BLaER1 treated with 17β-estradiol and CSF1 and Interleukin-3, amounts not matched to agents 10 nM and 100 nM (cell line): ENCODE results near the gene ARFRP1.

Source experiments
- H3K27ac ChIP-seq, 11 experiments: shearing (Covaris generic); formaldehyde crosslinking; 2 replicates each; pipeline ENCODE4 v1.8.1; 2022
- H3K27me3 ChIP-seq, 11 experiments: shearing (Covaris generic); formaldehyde crosslinking; 2 replicates each; pipeline ENCODE4 v1.8.1; 2022
- H3K36me3 ChIP-seq, 11 experiments: shearing (Covaris generic); formaldehyde crosslinking; 2 replicates each; pipeline ENCODE4 v1.8.1; 2022
- H3K4me1 ChIP-seq, 10 experiments: shearing (Covaris generic); formaldehyde crosslinking; 2 replicates each; pipeline ENCODE4 v1.8.1; 2022
- H3K4me2 ChIP-seq, 11 experiments: shearing (Covaris generic); formaldehyde crosslinking; 2 replicates each; pipeline ENCODE4 v1.8.1; 2022
- H3K4me3 ChIP-seq, 10 experiments: shearing (Covaris generic); formaldehyde crosslinking; 2 replicates each; pipeline ENCODE4 v1.8.1; 2022
- H3K9ac ChIP-seq, 11 experiments: shearing (Covaris generic); formaldehyde crosslinking; 2 replicates each; pipeline ENCODE4 v1.8.1; 2022
- H3K9me3 ChIP-seq, 11 experiments: shearing (Covaris generic); formaldehyde crosslinking; replicated peaks in 1 of 11; 2 replicates each; pipeline ENCODE4 v1.8.1; 2022
- H4K20me1 ChIP-seq, 11 experiments: shearing (Covaris generic); formaldehyde crosslinking; 2 replicates each; pipeline ENCODE4 v1.8.1; 2022
- Cebpa-rat ChIP-seq, 11 experiments: shearing (Covaris generic); IDR thresholded peaks; 2 replicates each; pipeline ENCODE4 v1.8.1; 2022

The ARFRP1 gene

DNA sequence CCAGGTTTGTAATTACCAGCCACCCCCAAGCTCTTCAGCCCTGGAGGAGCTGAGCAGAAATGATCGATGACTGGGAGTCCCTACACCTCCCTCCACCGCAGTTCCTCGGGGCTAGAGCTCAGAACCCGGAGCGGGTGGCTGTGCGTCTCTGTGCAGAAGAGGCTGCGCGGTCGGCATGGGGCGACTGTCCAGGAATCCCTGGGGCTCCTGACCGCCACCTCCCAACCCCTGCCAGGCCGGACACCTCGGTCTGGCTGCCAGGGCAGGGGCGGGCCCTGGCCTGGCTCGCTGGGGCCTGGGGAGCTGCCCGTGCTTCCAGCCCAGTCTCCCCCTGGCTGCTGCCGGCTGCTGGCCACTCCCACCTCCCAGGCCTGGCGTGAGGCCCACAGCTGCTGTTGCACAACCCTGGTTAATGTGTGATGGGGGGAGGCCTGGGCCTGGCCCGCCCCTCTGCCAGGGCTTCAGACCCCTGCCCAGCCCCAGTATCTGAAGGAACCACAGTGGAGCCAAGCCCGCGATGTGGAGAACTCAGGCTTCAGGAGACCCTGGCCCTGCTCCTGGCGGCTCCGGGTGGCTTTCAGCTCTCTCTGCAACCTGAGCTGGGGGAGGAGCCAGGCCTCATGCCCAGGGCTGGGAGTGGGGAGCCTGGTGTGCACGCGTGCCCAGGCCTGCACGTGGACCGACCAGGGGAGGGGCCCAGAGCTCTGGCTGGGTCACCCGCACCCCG is 33.0 kb upstream of the ARFRP1 start:
- peak overlapping the region; percentile 71 to 90 (median 81) for H3K9ac ChIP-seq
- H3K4me1 ChIP-seq, result peaks cover 43 to 60% (median 53%) of the 10 kb centered on the region in 10 experiments
- H3K36me3 ChIP-seq, result peaks cover 9 to 28% (median 19%) of the 10 kb centered on the region in 11 experiments; a peak in 19 of 22 replicates
- peaks cover 26 to 64% (median 37%) of the 10 kb centered on the region in 11 experiments for H4K20me1 ChIP-seq
- peak; percentile 22 to 89 (median 67); a peak in 16 of 22 replicates for TF ChIP-seq Cebpa-rat (IDR thresholded peaks at IDR 0.05)
- peak overlapping the region; percentile 67 to 85 (median 74) for H3K4me3 ChIP-seq
- H3K9me3 ChIP-seq, result no peaks in the 10 kb centered on the region
- H3K4me2 ChIP-seq, result peak overlapping the region; percentile 93 to 100 (median 98)
- peaks cover 0 to 27% (median 0%) of the 10 kb centered on the region in 11 experiments; a peak in 7 of 22 replicates for H3K27me3 ChIP-seq
- H3K27ac ChIP-seq, result peak overlapping the region in 9 of 11 experiments; percentile 61 to 85 (median 80); a peak in 19 of 22 replicates

DNA sequence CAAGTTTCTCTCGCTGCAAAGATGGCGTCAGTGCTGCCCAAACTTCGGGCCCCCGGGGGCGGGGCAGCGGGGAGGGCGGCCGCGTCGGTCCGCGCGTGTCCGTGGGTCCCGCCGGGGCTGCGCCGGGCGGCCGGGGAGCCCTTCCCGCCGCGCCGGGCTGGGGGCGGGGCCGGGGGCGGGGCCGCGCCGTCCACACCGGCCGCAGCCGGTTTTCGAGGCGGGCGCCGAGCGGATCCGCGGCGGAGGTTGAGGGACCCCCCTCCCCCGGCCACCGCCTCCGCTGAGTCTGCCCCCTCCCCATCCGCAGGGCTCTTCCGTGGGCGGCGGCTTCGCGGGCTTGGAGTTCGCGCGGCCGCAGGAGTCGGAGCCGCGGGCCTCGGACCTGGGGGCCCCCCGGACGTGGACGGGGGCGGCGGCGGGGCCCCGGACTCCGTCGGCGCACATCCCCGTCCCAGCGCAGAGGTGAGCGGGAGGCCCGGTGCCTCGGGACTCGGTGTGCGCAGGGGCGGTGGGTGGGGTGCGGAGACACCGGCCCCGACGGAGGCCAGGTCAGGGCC is 32.4 kb upstream of the ARFRP1 start:
- peak overlapping the region in 10 of 11 experiments; percentile 57 to 85 (median 80); a peak in 20 of 22 replicates for H3K27ac ChIP-seq
- peaks cover 33 to 65% (median 44%) of the 10 kb centered on the region in 11 experiments for H4K20me1 ChIP-seq
- peaks cover 0 to 27% (median 0%) of the 10 kb centered on the region in 11 experiments; a peak in 7 of 22 replicates for H3K27me3 ChIP-seq
- H3K4me3 ChIP-seq, result peak overlapping the region; percentile 67 to 85 (median 74)
- H3K4me2 ChIP-seq, result peak overlapping the region; percentile 93 to 100 (median 98)
- H3K9ac ChIP-seq, result peak overlapping the region; percentile 71 to 90 (median 81)
- peaks cover 15 to 34% (median 23%) of the 10 kb centered on the region in 11 experiments for H3K36me3 ChIP-seq
- TF ChIP-seq Cebpa-rat (IDR thresholded peaks at IDR 0.05), result no peak
- H3K9me3 ChIP-seq, result no peaks in the 10 kb centered on the region
- peaks cover 49 to 67% (median 59%) of the 10 kb centered on the region in 10 experiments for H3K4me1 ChIP-seq

- peaks cover 54 to 74% (median 66%) of the 10 kb centered on the region in 10 experiments for H3K4me1 ChIP-seq
- peaks cover 19 to 42% (median 31%) of the 10 kb centered on the region in 11 experiments for H3K36me3 ChIP-seq
- peak within 1 kb of the TSS; percentile 71 to 90 (median 81) for H3K9ac ChIP-seq
- H3K27ac ChIP-seq, result peak within 1 kb of the TSS in 10 of 11 experiments; percentile 57 to 85 (median 80); a peak in 20 of 22 replicates
- peaks cover 39 to 67% (median 51%) of the 10 kb centered on the region in 11 experiments for H4K20me1 ChIP-seq
- no peaks in the 10 kb centered on the region for H3K9me3 ChIP-seq
- no peak for TF ChIP-seq Cebpa-rat (IDR thresholded peaks at IDR 0.05)
- H3K27me3 ChIP-seq, result peaks cover 0 to 27% (median 0%) of the 10 kb centered on the region in 11 experiments; a peak in 7 of 22 replicates
- H3K4me3 ChIP-seq, result peak within 1 kb of the TSS; percentile 67 to 85 (median 74)
- peak within 1 kb of the TSS; percentile 96 to 100 (median 99) for H3K4me2 ChIP-seq
Observed at GRCh38 chr20:63739130-63740069, 31.6 kb upstream of the ARFRP1 start, which contains the start of gene SLC2A4RG. Gene SLC2A4RG, plus strand, starts transcription at chr20:63739776. Its CDS starts 137 bp downstream, at chr20:63739913.

GRCh38 chr20:63738687-63739129 is 30.9 kb upstream of the ARFRP1 start:
- Histone ChIP-seq H3K27ac (peak overlapping the region in 4 of 11 experiments; percentile 5 to 57 (median 50); a peak in 7 of 22 replicates), H3K4me3 (peak overlapping the region; percentile 51 to 75 (median 70); a peak in 16 of 20 replicates), H3K9me3 (no peaks in the 10 kb centered on the region), H3K9ac (peak overlapping the region; percentile 48 to 90 (median 68); a peak in 16 of 22 replicates), H3K4me2 (peak overlapping the region; percentile 95 to 100 (median 99)), H3K36me3 (peaks cover 25 to 48% (median 37%) of the 10 kb centered on the region in 11 experiments), H3K4me1 (peaks cover 54 to 81% (median 73%) of the 10 kb centered on the region in 10 experiments), H3K27me3 (peaks cover 0 to 27% (median 0%) of the 10 kb centered on the region in 11 experiments; a peak in 7 of 22 replicates), H4K20me1 (peaks cover 39 to 74% (median 58%) of the 10 kb centered on the region in 11 experiments)
- no peak for TF ChIP-seq Cebpa-rat (IDR thresholded peaks at IDR 0.05)

DNA sequence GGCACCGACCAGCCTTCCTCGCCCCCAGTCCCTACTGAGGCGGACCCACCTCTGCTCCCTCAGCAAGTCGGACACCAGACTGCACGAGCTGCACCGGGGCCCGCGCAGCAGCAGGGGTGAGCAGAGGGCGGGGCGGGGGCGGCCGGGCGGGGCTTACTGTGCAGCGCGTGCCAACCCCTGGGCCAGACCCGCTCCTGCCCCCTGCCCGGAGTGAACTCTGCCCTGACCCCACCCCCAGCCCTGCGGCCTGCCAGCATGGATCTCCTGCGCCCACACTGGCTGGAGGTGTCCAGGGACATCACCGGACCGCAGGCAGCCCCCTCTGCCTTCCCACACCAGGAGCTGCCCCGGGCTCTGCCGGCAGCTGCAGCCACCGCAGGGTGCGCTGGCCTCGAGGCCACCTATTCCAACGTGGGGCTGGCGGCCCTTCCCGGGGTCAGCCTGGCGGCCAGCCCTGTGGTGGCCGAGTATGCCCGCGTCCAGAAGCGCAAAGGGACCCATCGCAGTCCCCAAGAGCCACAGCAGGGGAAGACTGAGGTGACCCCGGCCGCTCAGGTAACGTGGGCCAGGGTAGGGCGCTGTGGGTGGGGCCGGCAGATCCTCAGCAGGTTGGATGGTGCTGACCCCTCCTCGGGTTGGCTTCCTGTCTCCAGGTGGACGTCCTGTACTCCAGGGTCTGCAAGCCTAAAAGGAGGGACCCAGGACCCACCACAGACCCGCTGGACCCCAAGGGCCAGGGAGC is 30.3 kb upstream of the ARFRP1 start:
- no peak for TF ChIP-seq Cebpa-rat (IDR thresholded peaks at IDR 0.05)
- peaks cover 0 to 27% (median 0%) of the 10 kb centered on the region in 11 experiments; a peak in 7 of 22 replicates for H3K27me3 ChIP-seq
- H3K4me3 ChIP-seq, result peak overlapping the region; percentile 3 to 75 (median 68); a peak in 14 of 20 replicates
- H3K9ac ChIP-seq, result peak overlapping the region in 7 of 11 experiments; percentile 48 to 90 (median 68); a peak in 11 of 22 replicates
- H3K4me2 ChIP-seq, result peak overlapping the region; percentile 95 to 100 (median 99)
- H3K9me3 ChIP-seq, result no peaks in the 10 kb centered on the region
- H3K27ac ChIP-seq, result peak overlapping the region in 3 of 11 experiments; percentile 0 to 23 (median 5); a peak in 2 of 22 replicates
- H3K4me1 ChIP-seq, result peaks cover 54 to 87% (median 79%) of the 10 kb centered on the region in 10 experiments
- H3K36me3 ChIP-seq, result peaks cover 26 to 48% (median 37%) of the 10 kb centered on the region in 11 experiments
- H4K20me1 ChIP-seq, result peaks cover 39 to 79% (median 64%) of the 10 kb centered on the region in 11 experiments

DNA sequence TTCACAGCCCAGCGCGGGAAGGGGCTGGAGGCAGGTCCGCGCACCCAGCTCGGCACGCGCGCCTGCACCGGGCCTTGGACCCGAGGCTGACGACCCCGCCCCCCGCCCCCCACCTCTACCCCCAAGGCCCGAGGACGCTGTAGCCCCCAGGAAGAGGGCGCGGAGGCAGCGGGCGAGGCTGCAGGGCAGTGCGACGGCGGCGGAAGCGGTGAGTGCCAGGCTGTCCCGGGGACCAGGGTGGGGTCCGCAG is 29.8 kb upstream of the ARFRP1 start:
- TF ChIP-seq Cebpa-rat (IDR thresholded peaks at IDR 0.05), result no peak
- peaks cover 31 to 50% (median 36%) of the 10 kb centered on the region in 11 experiments for H3K36me3 ChIP-seq
- H3K4me1 ChIP-seq, result peaks cover 54 to 88% (median 83%) of the 10 kb centered on the region in 10 experiments
- H3K4me2 ChIP-seq, result peak overlapping the region; percentile 95 to 100 (median 99)
- H3K27me3 ChIP-seq, result peaks cover 0 to 27% (median 0%) of the 10 kb centered on the region in 11 experiments; a peak in 7 of 22 replicates
- H3K9me3 ChIP-seq, result no peaks in the 10 kb centered on the region
- peaks cover 39 to 84% (median 69%) of the 10 kb centered on the region in 11 experiments for H4K20me1 ChIP-seq
- peak overlapping the region in 9 of 10 experiments; percentile 26 to 74 (median 52); a peak in 14 of 20 replicates for H3K4me3 ChIP-seq
- H3K9ac ChIP-seq, result peak overlapping the region in 6 of 11 experiments; percentile 51 to 90 (median 74); a peak in 11 of 22 replicates
- peak overlapping the region in 6 of 11 experiments; percentile 43 to 79 (median 75); a peak in 8 of 22 replicates for H3K27ac ChIP-seq
